AG10803 (cell line): ENCODE data around the gene ABCD1.

ENCODE experiments used
- DNase-seq: peaks from one replicate; pipeline ENCODE4 v3.0.0; 2010; ENCODE audit warnings: low read depth
- H3K4me3 ChIP-seq: 2 replicates; pipeline ENCODE4 v1.5.1; 2011; ENCODE audit warnings: mild to moderate bottlenecking, low read length, control low read depth
- CTCF ChIP-seq: conservative IDR thresholded peaks from 2 replicates; pipeline ENCODE4 v1.5.1; 2011; ENCODE audit warnings: mild to moderate bottlenecking, low read length, control low read depth, inconsistent platforms

Gene ABCD1

GRCh38 chrX:153774576-153775292 is 50.1 kb downstream of the ABCD1 start:
- no peak for DNase-seq
- H3K4me3 ChIP-seq = no peak overlapping the region

GRCh38 chrX:153775293-153776119 is 50.9 kb downstream of the ABCD1 start:
- H3K4me3 ChIP-seq = no peak overlapping the region
- no peak for DNase-seq
- no peak for TF ChIP-seq CTCF

More at GRCh38 chrX:153774576-153775292, 50.1 kb downstream of the ABCD1 start:
- no peak for TF ChIP-seq CTCF

- no peak for DNase-seq
- TF ChIP-seq CTCF = no peak
- no peak overlapping the region for H3K4me3 ChIP-seq
Measured at GRCh38 chrX:153776120-153776599, 51.5 kb downstream of the ABCD1 start.

GRCh38 chrX:153776611-153777045 is 52.0 kb downstream of the ABCD1 start:
- no peak overlapping the region for H3K4me3 ChIP-seq
- DNase-seq = no peak
- TF ChIP-seq CTCF = no peak

- no peak overlapping the region for H3K4me3 ChIP-seq
- no peak for TF ChIP-seq CTCF
- DNase-seq = no peak
Measured at GRCh38 chrX:153777261-153778090, 52.8 kb downstream of the ABCD1 start.

GRCh38 chrX:153778181-153778580 is 53.5 kb downstream of the ABCD1 start:
- no peak overlapping the region for H3K4me3 ChIP-seq
- TF ChIP-seq CTCF = no peak
- DNase-seq = no peak
